CD4-positive, alpha-beta T cell treated with Interleukin-6 for 4 hours (primary cell): Measurements from ENCODE around the gene SCUBE2.

Source experiments
- DNase-seq: peaks from one replicate; pipeline ENCODE4 v3.0.0-alpha.2; 2020; ENCODE audit warnings: mixed read lengths

The SCUBE2 gene

GRCh38 chr11:9073466-9074225 lies 17.8 kb downstream of the SCUBE2 start:
- DNase-seq, result no peak

GRCh38 chr11:9072626-9073176 lies 18.7 kb downstream of the SCUBE2 start:
- no peak for DNase-seq

GRCh38 chr11:9071692-9072091 lies 19.7 kb downstream of the SCUBE2 start:
- no peak for DNase-seq

- DNase-seq, result no peak
These were observed 20.5 kb downstream of the SCUBE2 start for GRCh38 chr11:9070749-9071491.

- no peak for DNase-seq
These were observed 21.4 kb downstream of the SCUBE2 start for GRCh38 chr11:9069862-9070470.

- DNase-seq, result no peak
These were observed 22.1 kb downstream of the SCUBE2 start for GRCh38 chr11:9069256-9069655.

- no peak for DNase-seq
These were observed 24.9 kb downstream of the SCUBE2 start for GRCh38 chr11:9066433-9066925.

- no peak for DNase-seq
These were observed 25.6 kb downstream of the SCUBE2 start for GRCh38 chr11:9065607-9066432.

GRCh38 chr11:9061807-9062206 lies 29.6 kb downstream of the SCUBE2 start:
- DNase-seq, result no peak

- DNase-seq, result no peak
These were observed 30.7 kb downstream of the SCUBE2 start for GRCh38 chr11:9060700-9061111.

GRCh38 chr11:9059406-9059805 lies 32.0 kb downstream of the SCUBE2 start:
- no peak for DNase-seq

- no peak for DNase-seq
These were observed 33.5 kb downstream of the SCUBE2 start for GRCh38 chr11:9057888-9058287.

GRCh38 chr11:9057007-9057406 lies 34.4 kb downstream of the SCUBE2 start:
- no peak for DNase-seq

GRCh38 chr11:9056467-9056866 lies 34.9 kb downstream of the SCUBE2 start:
- DNase-seq, result no peak

GRCh38 chr11:9053316-9054035 lies 37.9 kb downstream of the SCUBE2 start:
- no peak for DNase-seq

GRCh38 chr11:9052316-9052715 lies 39.1 kb downstream of the SCUBE2 start:
- DNase-seq, result no peak

GRCh38 chr11:9049959-9050358 lies 41.4 kb downstream of the SCUBE2 start:
- no peak for DNase-seq

- no peak for DNase-seq
These were observed 43.4 kb downstream of the SCUBE2 start for GRCh38 chr11:9047964-9048523.

GRCh38 chr11:9046481-9046880 lies 44.9 kb downstream of the SCUBE2 start:
- no peak for DNase-seq

- no peak for DNase-seq
These were observed 48.9 kb downstream of the SCUBE2 start for GRCh38 chr11:9042488-9042887.

GRCh38 chr11:9041747-9042146 lies 49.7 kb downstream of the SCUBE2 start:
- no peak for DNase-seq
